HG03097 (cell line): ENCODE measurements around the gene HSD11B2.

Experiments
- ATAC-seq: cut with Tn5 transposase; IDR thresholded peaks from one replicate; pipeline ENCODE4 v1.9.1; 2021; ENCODE audit not compliant: unreplicated experiment, low FRiP score

Gene HSD11B2

GRCh38 chr16:67448580-67448979 is 17.7 kb downstream of the HSD11B2 start:
- no peak for ATAC-seq

DNA sequence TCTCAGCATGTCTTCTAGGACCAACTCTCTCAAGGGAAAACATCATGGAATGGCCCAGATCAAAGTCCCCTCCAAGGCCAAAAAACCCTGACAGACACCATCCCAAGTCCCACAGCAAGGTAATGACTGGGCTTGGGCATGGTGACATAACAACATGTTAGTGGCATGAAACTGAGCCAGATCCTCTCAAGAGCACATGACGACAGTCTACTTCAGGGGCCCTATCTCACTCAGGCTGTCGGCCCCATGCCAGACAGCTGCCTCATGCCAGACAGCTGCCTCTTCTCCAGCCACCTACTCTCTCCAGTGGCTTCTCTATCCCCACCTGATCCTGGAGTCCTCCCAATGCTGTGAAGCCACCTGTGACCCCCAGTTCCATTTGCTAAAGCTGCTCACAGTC is 18.4 kb downstream of the HSD11B2 start:
- no peak for ATAC-seq

DNA sequence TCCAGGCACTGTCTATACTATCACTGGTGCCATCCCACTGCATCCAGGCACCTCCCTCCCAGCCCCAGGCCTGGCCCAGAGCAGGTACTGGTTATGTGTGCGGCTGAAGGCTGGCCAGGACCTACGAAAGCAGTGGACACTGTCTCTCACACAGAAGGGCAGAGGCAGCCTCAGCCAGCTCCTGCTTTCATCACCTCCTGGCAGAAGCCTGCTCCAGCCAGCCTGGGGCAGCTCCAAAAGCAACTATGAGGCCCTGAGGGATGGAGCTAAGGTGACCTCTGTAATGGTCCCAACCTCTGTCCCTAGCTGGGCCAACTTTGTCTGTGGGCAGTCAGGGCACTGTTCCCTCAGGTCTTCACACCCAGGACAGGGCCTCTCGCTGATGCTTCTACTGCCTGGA is 18.8 kb downstream of the HSD11B2 start:
- ATAC-seq: no peak

GRCh38 chr16:67451061-67451703 is 20.3 kb downstream of the HSD11B2 start:
- ATAC-seq: no peak

- ATAC-seq: no peak
Measured at GRCh38 chr16:67451704-67452435, 20.9 kb downstream of the HSD11B2 start.

- ATAC-seq: no peak
Measured at GRCh38 chr16:67454104-67454503, 23.2 kb downstream of the HSD11B2 start.

DNA sequence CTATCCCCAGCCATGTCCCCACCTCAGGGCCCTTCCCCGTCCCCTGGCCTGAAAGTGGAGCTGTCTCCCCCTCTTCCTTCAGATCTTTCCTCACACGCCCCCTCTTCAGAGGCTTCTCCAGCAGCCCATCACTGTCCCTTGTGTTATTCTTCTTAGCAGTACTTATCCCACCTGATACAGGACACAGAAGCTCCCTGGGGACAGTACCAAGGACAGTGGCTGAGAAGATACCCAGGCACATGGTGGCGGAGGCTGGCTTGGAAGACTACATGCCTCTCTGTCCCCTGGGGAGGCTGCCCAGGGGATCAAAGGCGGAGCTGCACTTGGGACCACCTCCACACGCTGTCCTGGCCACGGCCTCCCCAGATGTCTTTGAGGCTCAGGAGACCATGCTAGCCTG is 23.9 kb downstream of the HSD11B2 start:
- no peak for ATAC-seq

GRCh38 chr16:67456391-67457081 is 25.6 kb downstream of the HSD11B2 start:
- ATAC-seq: no peak

DNA sequence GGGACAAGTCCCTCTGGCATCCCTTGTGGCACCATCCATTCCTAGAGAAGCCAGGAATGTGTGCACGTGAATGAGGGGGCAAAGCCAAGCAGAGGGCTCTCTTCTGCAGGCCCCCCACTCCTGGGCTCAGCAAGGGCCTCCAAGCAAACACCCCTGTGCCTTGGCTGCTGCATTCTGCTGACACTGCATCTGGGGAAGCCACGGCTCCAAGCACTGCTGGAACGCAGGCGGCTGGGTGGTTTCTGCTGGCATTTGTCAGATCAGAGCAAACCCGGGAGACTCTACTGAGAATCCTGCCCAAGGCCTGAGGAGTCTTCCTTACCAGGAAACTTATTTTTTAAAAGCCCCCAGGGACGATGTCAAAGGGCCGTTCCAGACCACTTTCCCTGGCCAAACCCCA is 26.7 kb downstream of the HSD11B2 start:
- ATAC-seq: no peak

GRCh38 chr16:67458121-67458641 is 27.3 kb downstream of the HSD11B2 start:
- no peak for ATAC-seq

DNA sequence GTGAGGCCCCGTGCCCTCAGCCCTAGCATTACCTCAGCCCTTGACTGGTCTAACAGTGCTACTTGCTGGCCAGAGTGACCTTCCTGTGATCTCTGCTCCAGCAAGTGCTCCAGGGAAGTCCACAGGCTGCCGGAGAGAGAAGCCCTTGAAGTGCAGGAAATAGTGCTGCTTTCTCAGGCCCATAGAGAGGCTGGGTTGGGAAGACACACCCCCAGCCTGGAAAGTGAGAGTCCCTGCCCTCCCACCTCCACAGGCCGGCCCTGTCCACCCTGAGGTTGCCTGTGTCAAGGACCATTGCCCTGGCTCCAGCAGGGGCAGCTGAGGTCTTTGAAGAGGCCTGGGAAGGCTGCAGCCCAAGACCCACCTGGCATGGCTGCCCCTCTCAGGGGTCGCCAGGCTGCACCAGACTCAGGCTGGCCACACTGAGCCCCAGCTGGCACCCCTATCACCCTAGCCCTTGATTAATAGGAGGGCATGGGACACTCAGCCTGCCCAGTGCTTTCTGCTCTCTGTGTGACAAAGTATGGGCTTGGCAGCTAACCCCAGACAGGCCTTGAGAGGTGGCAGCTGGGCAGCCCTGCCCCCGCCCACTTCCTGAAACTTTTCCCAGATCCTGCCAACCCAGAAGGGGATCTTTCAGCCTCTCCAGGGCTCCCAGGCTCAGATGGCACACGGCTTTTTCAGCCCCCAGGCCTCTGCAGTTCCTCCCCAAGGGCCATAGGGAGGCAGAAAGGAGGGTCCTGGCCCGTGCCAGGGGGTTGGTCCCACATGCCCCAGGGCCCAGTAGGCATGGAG is 28.3 kb downstream of the HSD11B2 start:
- ATAC-seq: no peak

GRCh38 chr16:67459861-67460150 is 28.9 kb downstream of the HSD11B2 start:
- ATAC-seq: no peak

DNA sequence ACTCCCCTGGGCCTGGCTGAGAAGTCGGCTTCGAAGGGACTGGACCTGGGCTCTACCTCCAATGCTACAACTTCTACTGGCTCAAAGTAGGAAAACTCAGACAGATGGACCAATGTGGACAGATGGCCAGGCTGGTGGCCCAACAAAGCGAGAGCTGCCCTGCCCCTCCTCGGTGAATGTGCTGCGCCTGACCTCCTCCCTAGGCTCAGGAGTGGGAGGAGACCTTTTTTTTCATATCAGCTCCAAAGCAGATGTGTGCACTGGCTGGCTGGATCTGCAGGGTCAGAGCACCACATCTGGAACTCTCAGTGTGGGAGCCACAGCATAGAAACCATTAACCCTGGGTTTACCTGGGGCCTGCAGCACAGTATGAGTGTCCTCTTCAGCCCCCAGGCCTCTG is 29.2 kb downstream of the HSD11B2 start:
- no peak for ATAC-seq

GRCh38 chr16:67460961-67461360 is 30.0 kb downstream of the HSD11B2 start:
- no peak for ATAC-seq

DNA sequence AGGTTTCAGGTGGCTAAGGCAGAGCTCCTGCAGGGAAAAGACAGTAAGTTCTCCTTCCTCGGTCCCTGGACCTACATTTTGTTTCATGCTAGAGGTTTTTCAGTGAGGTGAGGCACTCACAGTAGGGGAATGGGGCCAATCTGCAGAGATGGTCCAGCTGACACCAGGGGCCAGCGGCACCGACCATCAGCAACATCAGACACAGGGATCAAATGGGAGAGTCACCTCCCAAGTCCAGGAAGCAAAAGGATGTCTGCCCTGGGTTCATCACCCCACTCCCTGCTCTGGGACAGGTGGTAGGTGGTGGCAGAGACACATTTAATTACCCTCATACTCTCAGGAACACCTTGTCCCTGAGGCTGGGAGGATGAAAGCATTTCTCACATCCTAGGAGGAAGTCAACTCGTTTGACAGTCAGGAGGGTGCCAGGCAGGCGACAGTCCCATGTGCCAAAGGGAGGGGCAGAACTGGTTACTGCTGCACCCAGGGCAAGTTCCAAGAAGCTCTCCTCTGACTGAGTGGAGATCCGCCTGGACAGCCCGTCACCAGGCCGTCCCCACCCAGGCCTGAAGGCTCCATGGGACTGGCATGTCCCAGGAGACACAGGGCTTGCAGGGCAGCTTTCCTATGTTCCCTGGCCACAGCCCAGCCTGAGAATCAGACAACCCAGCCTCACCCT is 30.8 kb downstream of the HSD11B2 start:
- ATAC-seq: no peak

GRCh38 chr16:67462279-67462655 is 31.3 kb downstream of the HSD11B2 start:
- ATAC-seq: no peak

- ATAC-seq: no peak
Measured at GRCh38 chr16:67463059-67463458, 32.1 kb downstream of the HSD11B2 start.

- ATAC-seq: no peak
Measured at GRCh38 chr16:67463691-67464090, 32.8 kb downstream of the HSD11B2 start.

DNA sequence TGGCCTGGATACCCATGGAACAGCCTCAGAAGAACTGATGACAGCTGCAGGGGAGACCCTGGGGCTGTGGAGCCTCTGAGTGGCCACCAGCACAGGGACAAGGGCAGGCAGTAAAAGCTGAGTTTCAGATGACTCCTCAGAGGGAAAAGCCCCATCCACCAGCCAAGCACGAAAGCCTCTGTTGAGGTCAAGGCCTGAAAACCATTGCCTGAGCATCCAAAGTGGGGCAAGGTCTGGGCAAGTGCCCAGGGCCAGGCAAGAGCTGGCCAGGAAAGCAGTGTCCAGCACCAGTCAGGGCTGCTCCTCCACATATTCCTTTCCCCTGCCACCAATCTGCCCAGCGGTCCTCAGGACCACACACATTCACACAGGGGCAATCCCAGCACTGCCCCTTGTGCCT is 33.6 kb downstream of the HSD11B2 start:
- ATAC-seq: no peak

DNA sequence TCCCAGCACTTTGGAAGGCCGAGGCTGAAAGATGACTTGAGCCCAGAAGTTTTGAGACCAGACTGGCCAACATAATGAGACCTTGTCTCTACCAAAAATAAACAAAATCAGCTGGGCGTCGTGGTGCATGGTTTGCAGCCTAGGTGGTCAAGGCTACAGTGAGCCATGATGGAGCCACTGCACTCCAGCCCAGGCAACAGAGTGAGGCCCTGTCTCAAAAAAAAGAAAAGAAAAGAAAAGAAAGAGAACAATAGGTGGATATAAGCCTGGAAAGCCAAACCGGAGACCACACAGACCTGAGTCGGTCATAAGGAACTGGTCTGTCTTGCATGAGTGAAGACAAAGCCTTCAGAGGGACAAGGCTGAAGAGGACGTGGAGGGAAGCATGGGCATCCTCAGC is 35.7 kb downstream of the HSD11B2 start:
- ATAC-seq: no peak

DNA sequence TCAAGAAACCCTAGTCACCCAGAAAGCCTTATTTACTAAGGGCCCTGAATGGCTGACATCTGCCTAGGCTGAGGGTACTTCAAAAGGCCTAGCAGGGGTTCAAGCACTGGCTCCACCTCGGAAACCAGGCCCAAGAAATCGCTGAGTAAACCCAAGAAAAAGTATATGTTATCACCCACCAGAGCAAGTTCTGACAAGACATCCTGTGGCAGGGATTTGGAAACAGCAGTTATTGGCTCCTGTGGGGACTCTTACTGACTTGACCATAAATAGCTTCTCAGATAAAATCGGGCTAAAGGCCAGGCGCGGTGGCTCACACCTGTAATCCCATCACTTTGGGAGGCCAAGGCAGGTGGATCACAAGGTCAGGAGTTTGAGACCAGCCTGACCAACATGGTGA is 37.8 kb downstream of the HSD11B2 start:
- ATAC-seq: no peak
